Ovary (tissue), 3 donors: ENCODE results near the gene DDX51.

ENCODE experiments used
- CTCF ChIP-seq, 3 donors: fragments of 450-650 bp in 2 of 3; fragments of 200-600 bp in 1 of 3; IDR thresholded peaks; one replicate each; pipeline versions ENCODE4 v1.5.1 to v1.8.0; 2016 to 2022; ENCODE audit warnings: antibody characterized with exemption in 3 of 3, mild to moderate bottlenecking in 1 of 3
- EP300 ChIP-seq: sonication (generic); formaldehyde crosslinking; IDR thresholded peaks from one replicate; pipeline ENCODE4 v1.6.1; 2017; ENCODE audit warnings: antibody characterized with exemption
- POLR2A ChIP-seq: fragments of 450-650 bp; IDR thresholded peaks from one replicate; pipeline ENCODE4 v1.6.1; 2017; ENCODE audit warnings: antibody characterized with exemption, mild to moderate bottlenecking, moderate library complexity
- donor health status: DM: no; HTN: no; CAD: no.

DNA sequence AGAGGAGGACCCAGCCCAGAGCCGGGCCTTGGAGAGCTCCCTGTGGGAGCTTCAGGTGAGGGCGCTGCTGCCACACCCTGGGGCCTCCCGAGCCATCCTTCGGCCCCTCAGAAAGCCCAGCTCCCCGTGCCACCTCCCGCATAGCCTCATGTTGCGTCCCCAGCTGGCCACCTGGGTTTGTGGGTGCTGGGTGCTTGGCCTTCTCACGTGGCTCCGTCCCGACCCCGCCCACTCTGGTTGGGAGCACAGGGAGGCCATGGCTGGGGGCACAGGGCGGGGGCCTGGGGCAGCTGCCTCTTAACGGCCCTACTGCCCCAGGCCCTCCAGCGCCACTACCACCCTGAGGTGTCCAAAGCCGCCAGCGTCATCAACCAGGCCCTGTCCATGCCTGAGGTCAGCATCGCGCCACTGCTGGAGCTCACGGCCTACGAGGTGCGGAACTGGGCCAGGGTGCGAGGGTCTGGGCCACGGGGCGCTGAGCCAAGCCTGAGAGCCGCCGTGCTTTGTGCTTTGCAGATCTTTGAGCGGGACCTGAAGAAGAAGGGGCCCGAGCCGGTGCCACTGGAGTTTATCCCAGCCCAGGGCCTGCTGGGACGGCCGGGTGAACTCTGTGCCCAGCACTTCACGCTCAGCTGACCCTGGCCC, 7.8 kb upstream of the DDX51 start:
- no peak for TF ChIP-seq CTCF (IDR thresholded peaks at IDR 0.05)
- no peak for TF ChIP-seq EP300
- TF ChIP-seq POLR2A: no peak
